HG03066 (cell line): ENCODE data around the gene FHIT.

ENCODE experiments used
- ATAC-seq: cut with Tn5 transposase; IDR thresholded peaks from one replicate; pipeline ENCODE4 v1.9.1; 2021; ENCODE audit warnings: low read depth; ENCODE audit not compliant: unreplicated experiment

Gene FHIT

GRCh38 chr3:61177450-61177849 is 73.8 kb downstream of the FHIT start:
- ATAC-seq = no peak

- no peak for ATAC-seq
These were observed 77.6 kb downstream of the FHIT start for GRCh38 chr3:61173676-61174075.

- ATAC-seq = no peak
These were observed 78.6 kb downstream of the FHIT start for GRCh38 chr3:61172684-61173083.

DNA sequence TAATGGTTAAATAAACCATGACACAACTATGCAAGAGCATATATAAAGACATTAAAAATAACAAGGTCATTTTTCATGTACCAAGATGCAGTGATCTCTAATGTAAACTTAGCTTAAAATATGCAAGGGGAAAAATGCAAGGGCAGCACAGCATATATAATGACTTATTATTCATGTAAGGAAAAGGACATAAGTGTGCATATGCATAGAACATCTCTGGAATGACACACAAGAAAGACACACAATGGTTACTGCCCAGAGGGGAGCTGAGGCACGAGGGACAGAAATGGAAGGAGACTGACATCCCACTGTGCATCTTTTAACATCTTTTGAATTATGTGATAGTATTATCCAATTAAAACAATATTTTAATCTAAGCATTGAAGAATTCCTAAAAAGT is 79.0 kb downstream of the FHIT start:
- ATAC-seq = no peak

GRCh38 chr3:61169621-61170251 is 81.5 kb downstream of the FHIT start:
- ATAC-seq = no peak

DNA sequence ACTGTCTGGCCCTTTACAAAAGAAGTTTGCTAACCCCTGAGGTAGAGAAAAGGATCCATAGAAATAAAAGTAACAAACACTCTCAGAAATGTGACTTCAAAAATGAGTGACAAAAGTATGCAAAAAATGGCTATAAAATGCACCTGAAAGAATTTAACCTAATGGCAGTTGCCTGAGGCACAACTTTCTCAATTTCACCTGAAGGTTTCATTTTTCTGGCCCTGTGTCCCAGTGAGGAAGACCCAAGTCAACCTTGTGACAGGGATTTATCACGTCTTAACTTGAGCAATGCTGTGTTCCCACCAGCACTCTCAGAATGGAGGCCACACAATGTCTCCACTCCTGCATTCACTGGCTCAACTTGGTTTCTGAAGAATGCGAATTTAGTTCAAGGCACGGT is 83.0 kb downstream of the FHIT start:
- ATAC-seq = no peak

- ATAC-seq = no peak
These were observed 88.3 kb downstream of the FHIT start for GRCh38 chr3:61162965-61163364.

GRCh38 chr3:61158667-61159066 is 92.6 kb downstream of the FHIT start:
- ATAC-seq = no peak

GRCh38 chr3:61158216-61158615 is 93.0 kb downstream of the FHIT start:
- ATAC-seq = no peak

GRCh38 chr3:61157414-61157813 is 93.8 kb downstream of the FHIT start:
- ATAC-seq = no peak

DNA sequence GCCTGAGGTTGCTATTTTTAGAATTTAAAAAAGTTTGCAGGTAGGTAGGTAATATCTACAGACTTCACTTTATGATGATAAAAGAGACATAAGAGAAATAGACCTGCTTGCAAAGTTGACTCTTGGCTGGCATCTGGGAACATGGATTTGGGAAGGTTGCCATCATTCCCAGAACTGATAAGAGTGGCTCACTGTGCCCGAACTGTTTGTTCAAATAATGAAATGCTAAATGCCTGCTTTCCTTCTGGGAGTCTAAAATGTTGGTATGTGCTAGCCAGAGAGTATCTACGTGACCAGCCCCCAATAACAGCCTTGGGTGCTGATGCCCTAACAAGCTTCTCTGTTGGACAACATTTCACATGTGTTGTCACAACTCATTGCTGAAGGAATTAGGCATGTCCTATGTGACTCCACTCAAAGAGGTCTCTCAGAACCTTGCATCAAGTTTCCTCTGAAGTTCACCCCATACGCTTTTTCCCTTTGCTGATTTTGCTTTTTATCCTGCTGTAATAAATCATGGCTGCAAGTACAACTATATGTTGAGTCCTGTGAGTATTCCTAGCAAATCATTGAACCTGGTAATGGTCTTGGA is 95.5 kb downstream of the FHIT start:
- ATAC-seq = no peak

- no peak for ATAC-seq
These were observed 96.6 kb downstream of the FHIT start for GRCh38 chr3:61154457-61155198.

GRCh38 chr3:61152071-61152470 is 99.2 kb downstream of the FHIT start:
- ATAC-seq = no peak

GRCh38 chr3:61149236-61149635 is 102.0 kb downstream of the FHIT start:
- no peak for ATAC-seq

DNA sequence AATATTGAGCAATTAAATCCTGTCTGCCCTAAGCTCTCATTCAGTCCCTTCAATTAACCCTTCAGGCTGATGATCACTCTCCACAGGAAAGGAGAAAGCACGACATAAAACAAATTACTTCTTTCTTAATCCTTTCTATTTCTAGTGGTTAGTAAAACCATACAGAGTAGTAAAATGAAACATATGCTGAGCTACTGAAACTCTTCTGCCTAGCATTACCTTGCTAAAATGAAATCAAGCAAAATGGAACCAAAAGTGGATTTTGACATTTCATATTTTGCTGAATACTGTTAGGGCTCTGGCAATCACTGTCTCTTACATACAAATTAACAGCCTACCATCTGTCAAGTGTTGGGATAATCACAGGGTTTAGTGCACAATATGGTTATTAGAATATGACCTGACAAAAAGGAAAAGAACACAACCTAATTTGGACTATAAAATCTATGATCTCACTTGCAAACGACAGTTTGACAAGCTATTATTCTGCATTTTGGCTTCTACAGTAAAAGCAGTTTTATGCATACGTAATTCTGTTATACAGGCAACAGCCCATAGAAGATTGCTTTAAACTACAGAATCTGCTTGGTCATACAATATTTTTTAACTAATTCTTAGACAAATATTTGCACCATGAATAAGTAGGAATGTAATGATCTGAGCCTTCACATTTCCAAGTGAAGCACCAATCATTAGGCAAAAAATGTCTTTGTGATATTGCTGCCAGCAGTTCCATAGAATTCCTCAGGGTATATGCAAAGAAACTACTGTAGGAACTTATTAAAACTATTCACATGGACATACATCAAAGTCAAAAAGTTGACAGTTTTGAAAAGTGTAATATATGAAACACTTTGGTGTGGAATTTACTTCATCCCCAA is 105.0 kb downstream of the FHIT start:
- no peak for ATAC-seq

DNA sequence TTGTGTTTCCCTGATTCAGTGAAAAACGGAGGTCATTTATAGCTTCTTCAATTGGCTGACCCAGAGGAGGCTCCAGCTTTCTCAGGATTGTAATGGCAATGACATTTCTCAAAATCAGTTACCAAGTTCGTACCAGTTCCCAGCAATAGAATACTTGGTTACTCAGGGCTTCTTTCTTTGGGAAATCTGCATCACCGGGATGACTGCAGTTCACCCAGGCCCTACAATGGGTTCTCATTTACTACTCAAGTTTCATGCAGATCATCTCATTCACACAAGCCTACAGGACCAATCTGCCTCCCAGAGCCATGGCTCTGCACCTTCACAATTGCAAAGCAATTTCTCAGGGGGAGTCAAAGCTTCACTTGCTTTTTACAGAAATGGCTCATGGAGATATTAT is 109.6 kb downstream of the FHIT start:
- ATAC-seq = no peak

DNA sequence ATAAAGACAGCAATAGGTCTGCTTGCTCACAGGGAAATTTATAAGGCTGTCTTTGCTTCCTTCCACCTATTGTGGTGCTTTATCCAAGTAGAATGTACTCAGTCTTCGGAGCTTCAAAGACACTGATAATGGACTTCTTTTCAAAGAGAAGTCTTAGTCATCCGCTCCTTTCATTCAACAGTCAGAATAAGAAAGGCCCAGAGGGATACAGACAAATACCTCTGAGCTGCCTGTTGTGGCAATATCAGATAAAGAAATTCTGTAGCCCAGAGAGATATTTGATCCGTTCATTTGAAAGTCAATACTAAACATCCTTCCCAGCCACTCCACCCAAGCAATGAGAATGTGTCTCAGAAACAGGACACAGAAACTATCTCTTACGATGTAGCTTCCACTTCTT is 110.0 kb downstream of the FHIT start:
- no peak for ATAC-seq

DNA sequence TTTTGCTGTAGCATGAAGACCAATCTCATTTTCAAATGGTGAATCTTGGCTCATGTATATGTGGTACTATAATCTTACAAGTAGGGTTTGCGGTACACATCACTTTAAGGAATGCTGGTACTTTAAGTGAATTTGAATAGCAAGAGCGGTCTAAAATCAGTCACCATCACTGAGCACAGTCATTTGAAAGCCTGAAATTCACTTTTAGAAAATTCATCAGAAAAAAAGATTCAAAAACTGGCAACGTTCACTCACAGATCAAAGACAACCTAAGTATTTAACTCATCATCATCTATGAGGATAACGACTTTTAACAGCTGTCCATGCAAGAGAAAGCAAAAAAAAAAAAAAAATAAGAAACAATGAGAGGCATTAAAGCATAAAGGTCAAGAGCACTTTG is 111.6 kb downstream of the FHIT start:
- no peak for ATAC-seq

GRCh38 chr3:61138401-61138800 is 112.9 kb downstream of the FHIT start:
- ATAC-seq = no peak

DNA sequence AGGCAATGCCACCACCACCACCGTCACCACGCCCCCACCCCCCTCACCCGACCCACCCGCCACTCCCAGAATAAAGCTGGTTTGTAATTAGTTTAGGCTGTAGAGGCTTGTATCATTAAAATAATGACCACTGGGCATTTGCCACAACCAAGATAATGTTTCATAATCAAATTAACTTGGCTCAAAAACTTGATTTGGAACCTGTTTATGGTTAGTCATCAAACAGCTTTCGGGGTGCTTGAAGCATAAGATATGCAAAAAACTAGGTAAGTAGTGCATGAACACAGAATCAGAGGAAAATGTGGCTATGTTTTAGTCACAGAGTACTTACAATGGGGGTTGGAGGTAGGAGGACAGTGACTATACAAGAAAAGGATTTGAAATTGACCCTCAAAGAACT is 115.1 kb downstream of the FHIT start:
- no peak for ATAC-seq

DNA sequence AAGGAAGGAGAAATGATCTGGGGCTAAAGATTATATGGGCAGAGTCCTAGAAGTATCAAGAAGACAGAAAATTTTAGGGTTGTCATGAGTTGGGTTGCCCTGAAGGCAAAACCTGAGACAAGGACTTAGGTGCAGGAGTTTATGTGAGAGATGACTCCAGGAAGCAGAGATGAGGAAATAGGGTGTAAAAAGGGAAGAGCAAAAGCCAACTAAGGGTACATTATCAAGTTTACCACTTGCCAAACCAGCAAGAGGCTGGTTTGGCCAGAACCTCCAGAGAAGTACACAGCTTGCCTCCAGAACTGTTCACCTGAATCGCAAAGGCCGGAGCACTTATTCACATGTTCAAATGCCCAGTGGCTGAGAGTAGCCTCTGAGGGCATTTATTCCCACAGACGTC is 116.7 kb downstream of the FHIT start:
- ATAC-seq = no peak
